OCI-LY3 (cell line): ENCODE measurements around the gene TEX19.

Source experiments
- CTCF ChIP-seq: fragments of 200-600, 300-600 bp; sonication (generic); IDR thresholded peaks from 2 replicates; pipeline ENCODE4 v1.5.1; 2014; ENCODE audit warnings: antibody characterized with exemption, low read length, low read depth
- EZH2phosphoT487 ChIP-seq: fragments of 200-600 bp; shearing (Covaris generic); IDR thresholded peaks from 2 replicates; pipeline ENCODE4 v1.6.1; 2018; ENCODE audit warnings: antibody characterized with exemption, mixed run types, low read depth

- TF ChIP-seq CTCF = no peak
- TF ChIP-seq EZH2phosphoT487 = no peak
These were observed 26.3 kb upstream of the TEX19 start for GRCh38 chr17:82332669-82333278.
